Sigmoid colon (tissue), 4 donors: ENCODE results near the gene ASAP2.

Source experiments
- POLR2A ChIP-seq, 2 donors: fragments of 450-650 bp; IDR thresholded peaks; one replicate each; pipeline ENCODE4 v1.6.1; 2016; ENCODE audit warnings: antibody characterized with exemption in 2 of 2, mild to moderate bottlenecking in 2 of 2, moderate library complexity in 2 of 2
- POLR2AphosphoS5 ChIP-seq, 4 donors: sonication (generic); formaldehyde crosslinking; IDR thresholded peaks; one replicate each; pipeline ENCODE4 v1.6.1; 2017; ENCODE audit warnings: antibody characterized with exemption in 4 of 4

DNA sequence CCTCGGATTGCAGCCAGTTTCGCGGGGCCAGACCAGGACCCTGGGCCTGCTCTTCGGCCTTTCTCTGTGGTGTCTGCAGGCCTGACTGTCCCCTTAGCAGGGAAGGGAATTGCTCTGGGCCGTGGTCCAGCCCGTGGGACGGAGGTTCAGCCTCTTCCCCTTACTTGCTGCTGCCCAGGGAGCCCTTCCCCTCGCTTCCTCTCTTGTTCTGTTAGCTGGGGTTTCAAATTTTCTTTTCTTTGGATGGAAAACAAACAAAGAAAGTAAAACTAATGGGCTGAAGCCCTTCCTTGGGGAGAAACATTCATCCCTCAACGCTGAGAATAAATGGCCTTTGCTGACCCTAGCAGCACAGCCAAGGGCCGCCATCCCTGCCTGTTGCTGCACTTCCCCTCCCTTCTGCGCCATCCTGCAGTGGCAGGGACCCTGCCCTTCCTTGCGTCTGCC lies 52.4 kb downstream of the ASAP2 start:
- TF ChIP-seq POLR2AphosphoS5 (IDR thresholded peaks at IDR 0.05) (no peak), POLR2A (IDR thresholded peaks at IDR 0.05) (no peak)
